PC-9 (cell line): Measurements from ENCODE around the gene CALM1. TPM values are rescaled to one million over a fixed set of nuclear protein-coding genes. Genes with fewer than 3 reads are reported as not detected.

Source experiments
- BruUV-seq: library from RNA; stranded (reverse); fragments of 400-500 nt; replicated peaks from 2 replicates; lab custom pipeline; 2021; lab: Mats Ljungman, UMichigan
- CTCF ChIA-PET: fragments of 300-600 bp; sonication (Branson Sonifier 250); formaldehyde crosslinking; loops from one replicate; lab custom pipeline; 2022; ENCODE audit warnings: antibody characterized with exemption; lab: Charles Lee
- POLR2A ChIA-PET: fragments of 300-600 bp; sonication (Branson Sonifier 250); formaldehyde crosslinking; loops from one replicate; lab custom pipeline; 2022; ENCODE audit warnings: antibody characterized with exemption; ENCODE audit not compliant: unreplicated experiment; lab: Charles Lee
- DNase-seq, 2 experiments: peaks; one replicate each; pipeline versions ENCODE4 v3.0.0 to v3.0.0-alpha.2; 2015 to 2022; ENCODE audit warnings: mixed read lengths in 1 of 2
- H2AFZ ChIP-seq: fragments of 200-600 bp; sonication (generic); 2 replicates; pipeline ENCODE4 v1.8.1; 2017; ENCODE audit warnings: antibody characterized with exemption
- H3F3A ChIP-seq: fragments of 200-600 bp; sonication (generic); 2 replicates; pipeline ENCODE4 v1.8.1; 2017; ENCODE audit warnings: antibody characterized with exemption, mild to moderate bottlenecking, low read depth; ENCODE audit not compliant: insufficient read depth
- H3K27ac ChIP-seq: fragments of 200-600 bp; sonication (generic); 2 replicates; pipeline ENCODE4 v1.6.1; 2016; ENCODE audit warnings: mixed run types
- H3K27me3 ChIP-seq: fragments of 200-600 bp; sonication (generic); 2 replicates; pipeline ENCODE4 v1.6.1; 2016; ENCODE audit warnings: low read depth, mixed run types; ENCODE audit not compliant: insufficient read depth
- H3K36me3 ChIP-seq: fragments of 200-600 bp; sonication (generic); 2 replicates; pipeline ENCODE4 v1.6.1; 2016; ENCODE audit warnings: low read depth, mixed run types
- H3K4me1 ChIP-seq: fragments of 200-600 bp; sonication (generic); replicated peaks from 2 replicates; pipeline ENCODE4 v1.6.1; 2016; ENCODE audit warnings: mixed run types; ENCODE audit not compliant: insufficient read depth
- H3K4me2 ChIP-seq: fragments of 200-600 bp; sonication (generic); 2 replicates; pipeline ENCODE4 v1.6.1; 2017; ENCODE audit warnings: mixed run types
- H3K4me3 ChIP-seq: fragments of 200-600 bp; sonication (generic); 2 replicates; pipeline ENCODE4 v1.6.1; 2016; ENCODE audit warnings: mixed run types
- H3K79me2 ChIP-seq: fragments of 200-600 bp; sonication (generic); 2 replicates; pipeline ENCODE4 v1.6.1; 2017; ENCODE audit warnings: low read depth, mixed run types
- H3K9me2 ChIP-seq: fragments of 200-600 bp; sonication (generic); 2 replicates; pipeline ENCODE4 v1.8.1; 2017; ENCODE audit warnings: mild to moderate bottlenecking; ENCODE audit not compliant: insufficient read depth
- H3K9me3 ChIP-seq: fragments of 200-600 bp; sonication (generic); 2 replicates; pipeline ENCODE4 v1.8.1; 2016; ENCODE audit warnings: low read depth; ENCODE audit not compliant: insufficient read depth
- H4K20me1 ChIP-seq: fragments of 200-600 bp; sonication (generic); 2 replicates; pipeline ENCODE4 v1.8.1; 2017; ENCODE audit not compliant: insufficient read depth
- EZH2 ChIP-seq: fragments of 200-600 bp; sonication (generic); IDR thresholded peaks from 2 replicates; pipeline ENCODE4 v1.8.0; 2017; ENCODE audit warnings: antibody characterized with exemption, low read depth
- intact Hi-C: fragments of 100-400 bp; cut with micrococcal nuclease; formaldehyde crosslinking; loops from one replicate; pipeline ENCODE4 v1.10.0; 2022; ENCODE audit not compliant: unreplicated experiment
- total RNA-seq: library from RNA; stranded (reverse); gene quantifications from 2 replicates; pipeline ENCODE4 v1.2.3, GENCODE V29; 2021
- TF ChIP-seq, protein P1 (sequence below): fragments of 200-600 bp; sonication (generic); conservative IDR thresholded peaks from 2 replicates; pipeline ENCODE4 v1.6.1; 2017; ENCODE audit warnings: mixed run types, antibody characterized with exemption, mild to moderate bottlenecking, moderate library complexity

CALM1 gene
- total RNA-seq, 1 experiment from 2014 or later = 103 TPM

DNA sequence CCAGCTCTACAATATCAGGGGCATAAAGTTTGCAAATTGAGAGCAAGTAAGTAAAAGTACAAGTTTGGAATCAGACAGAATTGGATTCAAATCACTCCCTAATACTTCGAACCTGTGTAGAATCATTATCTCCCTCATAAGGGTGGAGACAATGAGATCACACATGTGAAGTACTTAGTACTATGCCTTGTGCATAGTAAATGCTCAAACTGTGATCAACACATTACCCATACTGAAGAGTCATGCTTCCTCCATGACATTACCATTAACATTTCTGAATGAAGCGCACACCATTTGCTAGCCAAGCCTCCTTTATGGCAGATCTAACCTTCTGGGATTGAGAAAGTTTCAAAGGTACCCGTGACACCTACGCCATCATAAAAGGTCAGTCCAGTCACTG, 38.5 kb upstream of the CALM1 start:
- H3K4me2 ChIP-seq = no peak overlapping the region
- H3K36me3 ChIP-seq = no peaks in the 10 kb centered on the region
- intact Hi-C loops = no loop called here
- H2AFZ ChIP-seq = no peak overlapping the region
- H3F3A ChIP-seq = no peaks in the 10 kb centered on the region
- no peaks in the 10 kb centered on the region for H3K4me1 ChIP-seq
- no peaks in the 10 kb centered on the region for H3K9me3 ChIP-seq
- no peak for DNase-seq
- TF ChIP-seq EZH2 = no peak
- TF ChIP-seq, protein P1, sequence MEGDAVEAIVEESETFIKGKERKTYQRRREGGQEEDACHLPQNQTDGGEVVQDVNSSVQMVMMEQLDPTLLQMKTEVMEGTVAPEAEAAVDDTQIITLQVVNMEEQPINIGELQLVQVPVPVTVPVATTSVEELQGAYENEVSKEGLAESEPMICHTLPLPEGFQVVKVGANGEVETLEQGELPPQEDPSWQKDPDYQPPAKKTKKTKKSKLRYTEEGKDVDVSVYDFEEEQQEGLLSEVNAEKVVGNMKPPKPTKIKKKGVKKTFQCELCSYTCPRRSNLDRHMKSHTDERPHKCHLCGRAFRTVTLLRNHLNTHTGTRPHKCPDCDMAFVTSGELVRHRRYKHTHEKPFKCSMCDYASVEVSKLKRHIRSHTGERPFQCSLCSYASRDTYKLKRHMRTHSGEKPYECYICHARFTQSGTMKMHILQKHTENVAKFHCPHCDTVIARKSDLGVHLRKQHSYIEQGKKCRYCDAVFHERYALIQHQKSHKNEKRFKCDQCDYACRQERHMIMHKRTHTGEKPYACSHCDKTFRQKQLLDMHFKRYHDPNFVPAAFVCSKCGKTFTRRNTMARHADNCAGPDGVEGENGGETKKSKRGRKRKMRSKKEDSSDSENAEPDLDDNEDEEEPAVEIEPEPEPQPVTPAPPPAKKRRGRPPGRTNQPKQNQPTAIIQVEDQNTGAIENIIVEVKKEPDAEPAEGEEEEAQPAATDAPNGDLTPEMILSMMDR = no peak
- H3K27ac ChIP-seq = no peak overlapping the region
- H3K27me3 ChIP-seq = no peaks in the 10 kb centered on the region
- POLR2A ChIA-PET = no interaction called here
- no TSS peak for BruUV-seq
- H4K20me1 ChIP-seq = no peaks in the 10 kb centered on the region
- no peak overlapping the region for H3K4me3 ChIP-seq
- CTCF ChIA-PET = no interaction called here
- H3K9me2 ChIP-seq = no peaks in the 10 kb centered on the region
- H3K79me2 ChIP-seq = no peaks in the 10 kb centered on the region

DNA sequence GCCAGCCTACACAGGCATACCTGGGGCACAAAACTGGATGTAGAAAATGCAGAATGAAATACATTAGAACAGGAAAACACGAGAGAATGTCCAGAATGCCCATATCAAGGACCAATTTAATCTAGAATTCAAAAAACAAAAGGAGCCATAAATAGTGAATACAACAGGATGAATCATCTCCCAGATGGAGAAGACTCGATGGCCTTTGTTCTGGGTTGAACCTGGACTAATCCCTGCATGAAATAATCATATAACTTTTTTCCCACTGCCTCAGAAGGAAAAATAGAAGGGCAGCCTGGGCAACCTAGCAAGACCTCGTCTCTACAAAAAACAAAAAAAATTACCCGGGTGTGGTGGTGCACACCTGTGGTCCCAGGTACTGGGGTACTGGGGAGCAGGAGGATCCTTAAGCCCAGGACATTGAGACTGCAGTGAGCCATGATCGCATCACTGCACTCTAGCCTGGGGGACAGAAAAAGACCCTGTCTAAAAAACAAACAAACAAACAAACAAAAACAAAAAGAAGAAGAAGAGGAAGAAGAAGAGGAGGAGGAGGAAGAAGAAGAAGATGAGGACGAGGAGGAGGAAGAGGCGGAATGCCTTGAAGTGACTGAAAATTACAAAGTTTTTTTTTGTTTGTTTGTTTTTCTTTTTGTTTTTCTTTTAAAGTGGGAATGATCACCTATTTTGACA, 34.8 kb upstream of the CALM1 start:
- intact Hi-C loops = no loop called here
- H3K36me3 ChIP-seq = no peaks in the 10 kb centered on the region
- DNase-seq = no peak
- TF ChIP-seq, protein P1 = no peak
- no peak for TF ChIP-seq EZH2
- ChIA-PET CTCF (no interaction called here), POLR2A (no interaction called here)
- H3F3A ChIP-seq = no peaks in the 10 kb centered on the region
- no peak overlapping the region for H3K4me3 ChIP-seq
- H3K4me2 ChIP-seq = no peak overlapping the region
- no peaks in the 10 kb centered on the region for H3K27me3 ChIP-seq
- H3K79me2 ChIP-seq = no peaks in the 10 kb centered on the region
- no peak overlapping the region for H3K27ac ChIP-seq
- no TSS peak for BruUV-seq
- H4K20me1 ChIP-seq = no peaks in the 10 kb centered on the region
- H2AFZ ChIP-seq = no peak overlapping the region
- no peaks in the 10 kb centered on the region for H3K9me3 ChIP-seq
- H3K9me2 ChIP-seq = no peaks in the 10 kb centered on the region
- H3K4me1 ChIP-seq = no peaks in the 10 kb centered on the region

DNA sequence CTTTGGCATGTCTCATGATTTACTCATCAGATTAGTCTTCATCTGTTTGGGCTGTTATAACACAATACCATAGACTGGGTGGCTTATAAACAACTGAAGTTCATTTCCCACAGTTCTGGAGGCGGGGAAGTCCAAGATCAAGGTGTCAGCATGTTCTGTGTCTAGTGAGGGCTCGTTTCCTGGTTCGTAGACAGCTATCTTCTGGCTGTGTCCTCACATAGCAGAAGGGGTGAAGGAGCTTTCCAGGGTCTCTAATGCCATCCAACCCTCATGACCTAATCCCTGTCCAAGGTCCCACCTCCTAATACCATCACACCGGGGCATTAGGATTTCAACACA, 34.3 kb upstream of the CALM1 start:
- H3K9me2 ChIP-seq = no peaks in the 10 kb centered on the region
- H3K4me3 ChIP-seq = no peak overlapping the region
- H3K27ac ChIP-seq = no peak overlapping the region
- no peaks in the 10 kb centered on the region for H3K4me1 ChIP-seq
- intact Hi-C loops = no loop called here
- no peaks in the 10 kb centered on the region for H3K9me3 ChIP-seq
- DNase-seq = no peak
- POLR2A ChIA-PET = no interaction called here
- CTCF ChIA-PET = no interaction called here
- no peaks in the 10 kb centered on the region for H3F3A ChIP-seq
- no peaks in the 10 kb centered on the region for H3K79me2 ChIP-seq
- H2AFZ ChIP-seq = no peak overlapping the region
- no peak overlapping the region for H3K4me2 ChIP-seq
- no peaks in the 10 kb centered on the region for H4K20me1 ChIP-seq
- no peaks in the 10 kb centered on the region for H3K27me3 ChIP-seq
- no peaks in the 10 kb centered on the region for H3K36me3 ChIP-seq
- TF ChIP-seq EZH2 = no peak
- TF ChIP-seq, protein P1 = no peak
- BruUV-seq = no TSS peak
